Ovary (tissue), 9 donors: Measurements from ENCODE around the gene PDSS2. TPM values are rescaled to one million over a fixed set of nuclear protein-coding genes. Genes with fewer than 3 reads are reported as not detected.

ENCODE experiments used
- DNase-seq, 5 donors: peaks; one replicate each; pipeline ENCODE4 v3.0.0-alpha.2; 2019 to 2020
- H3K27ac ChIP-seq, 2 donors: fragments of 200-600 bp; one replicate each; pipeline versions ENCODE4 v1.5.1 to v1.8.0; 2019 to 2022
- H3K27me3 ChIP-seq: fragments of 200-600 bp; one replicate; pipeline ENCODE4 v1.8.0; 2022
- H3K36me3 ChIP-seq: fragments of 200-600 bp; sonication (generic); one replicate; pipeline ENCODE4 v1.5.1; 2019
- H3K4me1 ChIP-seq: one replicate; pipeline ENCODE4 v1.8.1; 2013; ENCODE audit warnings: mild to moderate bottlenecking, moderate library complexity; ENCODE audit not compliant: insufficient read depth
- H3K4me3 ChIP-seq: fragments of 200-600 bp; sonication (generic); one replicate; pipeline ENCODE4 v1.5.1; 2017
- H3K9me3 ChIP-seq, 2 donors: fragments of 200-600 bp in 1 of 2; sonication (generic) in 1 of 2; one replicate each; pipeline versions ENCODE4 v1.5.1 to v1.8.1; 2013 to 2019; ENCODE audit warnings: mild to moderate bottlenecking in 1 of 2, moderate library complexity in 1 of 2
- EP300 ChIP-seq: sonication (generic); formaldehyde crosslinking; IDR thresholded peaks from one replicate; pipeline ENCODE4 v1.6.1; 2017; ENCODE audit warnings: antibody characterized with exemption
- POLR2A ChIP-seq: fragments of 450-650 bp; IDR thresholded peaks from one replicate; pipeline ENCODE4 v1.6.1; 2017; ENCODE audit warnings: antibody characterized with exemption, mild to moderate bottlenecking, moderate library complexity
- WGBS, 3 donors: extraction: QIAGEN DNeasy Blood & Tissue Kit in 1 of 3; methylation state at CpG; one replicate each; pipeline versions ENCODE4 v1.1.5 to v1.1.7; 2013 to 2017; 5-methylcytosine and 5-hydroxymethylcytosine counted together
- intact Hi-C, 4 donors: fragments of 100-400 bp; cut with DNase I; formaldehyde crosslinking; loops; one replicate each; pipeline versions ENCODE4 v1.11.0 to v1.15.1; 2022 to 2023
- polyA plus RNA-seq, 2 donors: library from polyadenylated mRNA; stranded (reverse); fragments of 200-250 nt in 1 of 2; fragments of 350-450 nt in 1 of 2; fragmentation: Illumina TruSeq in 1 of 2; extraction: RNeasy Lipid Tissue Mini Kit (QIAGEN cat#74804) in 1 of 2; gene quantifications; one replicate each; pipeline ENCODE4 v1.2.3, GENCODE V29; 2013 to 2014
- total RNA-seq, 7 donors: library from RNA; depleted of rRNA in 2 of 7; stranded (reverse); fragments of >200 nt in 2 of 7; fragmentation: NEBNext Ultra II Directional in 3 of 7; extraction: Animal tissue kit (Norgen Biotek cat#: 25700) in 3 of 7; gene quantifications; one replicate each; pipeline versions ENCODE4 v1.1.0 to v1.2.4, GENCODE V29; 2016 to 2023
- TF ChIP-seq, protein P1 (sequence below), 3 donors: fragments of 450-650 bp in 2 of 3; fragments of 200-600 bp in 1 of 3; IDR thresholded peaks; one replicate each; pipeline versions ENCODE4 v1.5.1 to v1.8.0; 2016 to 2022; ENCODE audit warnings: antibody characterized with exemption in 3 of 3, mild to moderate bottlenecking in 1 of 3
- donor health status: DM: no; HTN: no; CAD: no; lungs with moderate emphysema.
- donor health status: DM: no; HTN: no; CAD: no.
- donor health status: Bipolar disorder and iron deficiency.
- donor health status: DM: yes; HTN: yes; CAD: no.
- donor health status: DM: no; HTN: no; CAD: no.
- donor health status: DM: yes; HTN: yes; CAD: no.

The PDSS2 gene
- total and polyA plus RNA-seq, 9 donors, result 8.2 to 17.5 (median 12.0) TPM

DNA sequence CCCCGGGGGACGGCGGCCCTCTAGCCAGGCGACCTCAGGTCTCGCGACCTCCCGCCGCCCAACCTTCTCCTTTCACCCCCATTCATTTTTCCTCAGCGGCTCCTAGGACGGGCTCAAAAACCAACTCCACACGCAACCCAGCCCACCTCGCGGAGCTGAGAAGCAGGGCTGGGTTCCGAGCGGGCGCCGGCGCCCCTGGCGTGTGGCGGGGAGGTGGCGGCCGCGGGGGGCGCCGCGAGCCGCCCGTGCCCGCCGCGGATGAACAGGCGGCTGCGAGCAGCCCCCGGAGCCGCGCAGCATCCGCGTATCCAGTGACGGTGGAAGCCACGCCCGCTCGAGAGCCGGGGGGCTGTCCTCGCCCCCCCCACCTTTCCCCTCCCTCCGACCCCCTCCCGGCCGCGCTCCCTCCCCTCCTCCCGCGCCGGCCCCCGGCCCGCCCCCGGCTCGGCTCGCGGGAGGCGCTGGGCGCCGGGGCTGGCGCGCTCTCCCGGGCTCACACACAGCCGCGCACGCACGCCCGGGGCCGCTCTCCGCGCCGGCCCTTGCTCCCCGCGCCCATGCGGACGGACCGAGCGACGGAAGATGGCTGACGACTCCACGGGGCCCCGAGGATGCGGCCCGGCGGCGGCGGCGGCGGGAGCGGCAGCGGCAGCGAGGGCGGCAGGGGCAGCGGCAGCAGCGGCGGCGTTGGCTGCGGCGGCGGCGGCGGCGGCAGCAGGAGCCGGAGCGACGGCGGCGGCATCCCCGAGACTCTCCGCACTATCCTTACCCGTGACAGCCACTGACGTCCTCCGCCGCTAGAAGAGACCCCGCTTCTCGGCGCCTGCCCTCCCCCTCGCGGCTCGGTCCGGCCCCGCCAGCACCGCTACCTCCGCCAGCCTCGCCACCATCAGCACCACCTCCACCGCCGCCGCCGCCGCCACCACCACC lies 30.5 kb upstream of the PDSS2 start, which contains the start of gene SOBP:
TSS of gene SOBP (plus strand) at position 482 of the 930 bp plus-strand sequence. CDS start 500 bp downstream, outside the sequence.
- Histone ChIP-seq H3K9me3 (no peaks in the 10 kb centered on the region), H3K27me3 (no peaks in the 10 kb centered on the region), H3K27ac (peak within 1 kb of the TSS; percentile 83 to 87), H3K4me1 (peaks cover 5% of the 10 kb centered on the region), H3K36me3 (no peaks in the 10 kb centered on the region), H3K4me3 (peak within 1 kb of the TSS; percentile 65)
- 0 to 1% (median 1%) methylated on average over 65 to 128 of the region's 130 CpGs for WGBS, 3 donors
- intact Hi-C loops, result loop anchor here in 1 of 4 donors (5.0 kb wide), 1 partner anchor 112 kb away; no protein-coding TSS in a partner anchor
- peak; percentile 82 to 88 (median 88) for DNase-seq
- no peak for TF ChIP-seq EP300
- TF ChIP-seq POLR2A, result no peak
- TF ChIP-seq, protein P1, sequence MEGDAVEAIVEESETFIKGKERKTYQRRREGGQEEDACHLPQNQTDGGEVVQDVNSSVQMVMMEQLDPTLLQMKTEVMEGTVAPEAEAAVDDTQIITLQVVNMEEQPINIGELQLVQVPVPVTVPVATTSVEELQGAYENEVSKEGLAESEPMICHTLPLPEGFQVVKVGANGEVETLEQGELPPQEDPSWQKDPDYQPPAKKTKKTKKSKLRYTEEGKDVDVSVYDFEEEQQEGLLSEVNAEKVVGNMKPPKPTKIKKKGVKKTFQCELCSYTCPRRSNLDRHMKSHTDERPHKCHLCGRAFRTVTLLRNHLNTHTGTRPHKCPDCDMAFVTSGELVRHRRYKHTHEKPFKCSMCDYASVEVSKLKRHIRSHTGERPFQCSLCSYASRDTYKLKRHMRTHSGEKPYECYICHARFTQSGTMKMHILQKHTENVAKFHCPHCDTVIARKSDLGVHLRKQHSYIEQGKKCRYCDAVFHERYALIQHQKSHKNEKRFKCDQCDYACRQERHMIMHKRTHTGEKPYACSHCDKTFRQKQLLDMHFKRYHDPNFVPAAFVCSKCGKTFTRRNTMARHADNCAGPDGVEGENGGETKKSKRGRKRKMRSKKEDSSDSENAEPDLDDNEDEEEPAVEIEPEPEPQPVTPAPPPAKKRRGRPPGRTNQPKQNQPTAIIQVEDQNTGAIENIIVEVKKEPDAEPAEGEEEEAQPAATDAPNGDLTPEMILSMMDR (IDR thresholded peaks at IDR 0.05), result peak in 1 of 3 donors; percentile 33

DNA sequence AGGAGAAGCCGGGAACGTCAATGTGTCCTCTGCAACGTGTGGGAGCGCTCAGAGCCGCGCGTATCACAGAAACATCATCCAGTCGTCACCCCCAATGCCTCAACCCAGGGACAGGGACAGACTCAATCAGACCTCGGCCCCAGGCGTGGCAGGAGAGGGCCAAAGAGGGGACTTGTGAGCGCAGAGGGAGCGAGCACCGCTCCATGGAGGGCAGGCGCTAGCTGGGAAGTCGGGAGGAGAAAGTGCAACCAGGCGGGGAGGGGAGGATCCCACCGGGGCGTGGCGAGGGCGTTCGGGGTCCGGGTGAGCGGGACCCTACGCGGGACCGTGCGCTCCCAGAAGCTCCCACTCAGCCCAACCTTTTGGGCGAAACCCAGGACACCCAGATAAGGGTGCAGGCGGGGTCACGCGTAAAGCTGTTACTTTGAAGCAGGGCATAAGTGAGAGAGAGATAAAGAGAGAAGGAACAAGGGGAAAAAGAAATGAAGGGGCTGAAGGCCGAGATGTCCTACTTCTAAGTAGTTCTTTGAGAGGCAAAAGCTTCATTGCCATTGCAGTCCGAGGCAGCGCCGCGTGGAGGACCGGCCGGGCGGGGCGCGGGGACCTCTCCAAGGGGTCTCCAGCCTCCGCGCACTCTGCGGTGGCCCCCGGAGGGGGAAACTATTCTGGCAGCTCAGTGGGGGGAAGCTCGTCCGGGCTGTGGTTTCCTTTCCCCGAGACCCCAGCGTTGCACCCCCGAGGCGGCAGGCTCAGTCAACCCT lies 29.7 kb upstream of the PDSS2 start:
- no peak for TF ChIP-seq POLR2A
- TF ChIP-seq EP300, result no peak
- TF ChIP-seq, protein P1 (IDR thresholded peaks at IDR 0.05), result no peak
- H3K4me3 ChIP-seq, result peak overlapping the region; percentile 65
- H3K27me3 ChIP-seq, result no peaks in the 10 kb centered on the region
- intact Hi-C loops, result no loop called here
- DNase-seq, result peak; percentile 48 to 76 (median 68)
- H3K27ac ChIP-seq, result peak overlapping the region; percentile 83 to 87
- H3K9me3 ChIP-seq, result no peaks in the 10 kb centered on the region
- WGBS, 3 donors, result 1% methylated on average over 50 to 51 of the region's 51 CpGs
- H3K4me1 ChIP-seq, result peaks cover 5% of the 10 kb centered on the region
- no peaks in the 10 kb centered on the region for H3K36me3 ChIP-seq

DNA sequence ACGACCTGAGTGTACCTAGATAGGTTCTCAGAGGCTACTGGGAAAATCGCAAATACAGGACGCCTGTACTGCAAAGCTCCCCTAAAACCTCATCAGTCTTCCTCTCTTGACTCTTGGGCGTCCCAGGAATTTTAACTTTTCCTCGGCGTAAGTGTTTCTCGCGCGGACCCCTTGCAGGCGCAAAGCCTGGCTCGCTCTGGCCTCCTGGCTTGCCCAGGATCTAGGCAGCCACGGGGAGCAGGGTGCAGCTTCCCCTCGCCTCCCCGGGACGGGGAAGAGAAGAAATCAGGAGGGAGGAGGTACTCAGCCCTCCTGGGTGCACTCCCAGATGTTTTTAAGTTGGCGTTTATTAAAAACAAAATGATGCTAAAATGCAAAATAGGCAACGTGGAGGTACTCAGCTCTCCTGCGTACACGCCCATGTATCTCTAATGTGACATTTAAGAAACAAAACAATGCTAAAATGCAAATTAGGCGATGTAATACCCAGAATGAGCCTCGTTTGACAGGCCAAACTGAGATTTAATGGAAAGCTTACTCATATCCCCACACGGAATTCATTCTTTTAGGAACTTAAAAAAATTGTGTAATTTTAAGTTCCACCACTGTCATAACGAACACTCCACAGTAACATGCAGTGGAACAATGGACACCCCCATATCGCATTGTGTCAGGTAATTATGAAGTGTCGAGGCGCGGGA lies 29.0 kb upstream of the PDSS2 start:
- TF ChIP-seq POLR2A, result no peak
- no peak for TF ChIP-seq EP300
- TF ChIP-seq, protein P1 (IDR thresholded peaks at IDR 0.05), result no peak
- Histone ChIP-seq H3K9me3 (no peaks in the 10 kb centered on the region), H3K4me1 (peaks cover 4% of the 10 kb centered on the region), H3K27ac (peak overlapping the region in 1 of 2 donors; percentile 87), H3K36me3 (no peaks in the 10 kb centered on the region), H3K4me3 (peak overlapping the region; percentile 65), H3K27me3 (no peaks in the 10 kb centered on the region)
- WGBS, 3 donors, result 4 to 12% (median 10%) methylated on average over 27 of the region's 27 CpGs
- peak in 2 of 5 donors; percentile 22 to 40 for DNase-seq
- intact Hi-C loops, result no loop called here

DNA sequence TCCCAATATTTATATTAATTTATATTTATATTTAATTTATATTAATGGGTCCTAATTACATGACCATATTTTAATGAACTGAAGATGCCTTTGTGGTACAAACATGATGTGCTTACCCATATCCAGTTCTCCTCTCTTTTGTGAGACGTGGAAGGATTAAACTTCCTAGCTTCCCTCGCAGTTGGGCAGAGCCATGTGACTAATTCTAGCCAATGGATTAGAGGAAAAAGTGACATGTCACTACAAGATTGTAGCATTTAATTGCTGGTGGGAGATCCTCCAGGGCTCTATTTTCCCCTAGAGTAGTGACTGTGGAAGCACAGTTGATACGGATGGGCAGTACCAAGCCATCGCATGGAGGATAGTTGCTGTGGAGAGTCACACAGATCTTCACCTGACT lies 25.8 kb upstream of the PDSS2 start:
- Histone ChIP-seq H3K27me3 (no peaks in the 10 kb centered on the region), H3K4me1 (peaks cover 1% of the 10 kb centered on the region), H3K27ac (no peak overlapping the region), H3K36me3 (no peaks in the 10 kb centered on the region), H3K4me3 (no peak overlapping the region), H3K9me3 (no peaks in the 10 kb centered on the region)
- 89 to 96% (median 93%) methylated on average over 4 of the region's 4 CpGs for WGBS, 3 donors
- DNase-seq, result no peak
- TF ChIP-seq EP300, result no peak
- TF ChIP-seq, protein P1 (IDR thresholded peaks at IDR 0.05), result no peak
- TF ChIP-seq POLR2A, result no peak
- intact Hi-C loops, result no loop called here
